PC-9 (cell line): ENCODE data around the gene RBM39.

Source experiments
- CTCF ChIP-seq: fragments of 200-600 bp; sonication (generic); conservative IDR thresholded peaks from 2 replicates; pipeline ENCODE4 v1.6.1; 2017; ENCODE audit warnings: mixed run types, antibody characterized with exemption, mild to moderate bottlenecking, moderate library complexity
- EZH2 ChIP-seq: fragments of 200-600 bp; sonication (generic); IDR thresholded peaks from 2 replicates; pipeline ENCODE4 v1.8.0; 2017; ENCODE audit warnings: antibody characterized with exemption, low read depth

GRCh38 chr20:35673884-35674283, 68.2 kb downstream of the RBM39 start:
- no peak for TF ChIP-seq CTCF
- no peak for TF ChIP-seq EZH2
